ENCODE data around the gene AMPD2. TPM values are rescaled to one million over a fixed set of nuclear protein-coding genes. Genes with fewer than 3 reads are reported as not detected.

The AMPD2 gene
- total RNA-seq, 1 experiment from 2014 or later, result 85.8 TPM

DNA sequence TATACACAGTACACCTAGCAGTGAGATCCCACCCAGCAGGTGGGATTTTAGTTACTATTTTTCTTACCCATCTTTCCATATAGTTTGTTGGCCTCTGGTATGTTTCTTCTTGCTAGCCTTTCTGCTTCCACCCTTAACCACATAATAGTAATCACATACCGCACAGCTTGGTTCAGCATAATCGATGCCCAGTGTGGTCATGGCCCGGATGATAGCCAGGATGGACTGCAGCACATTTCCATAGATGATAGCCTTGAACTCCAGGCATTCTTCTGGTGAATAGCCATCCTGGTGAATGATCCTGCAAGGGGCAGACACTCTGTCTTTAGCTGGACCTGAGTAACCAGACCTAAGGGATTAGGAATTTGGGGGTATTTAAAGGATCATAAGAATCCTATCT, 9.8 kb upstream of the AMPD2 start:
- no peaks in the 10 kb centered on the region for H3K9me3 ChIP-seq (ENCODE audit: control insufficient read depth, insufficient read depth, low read depth, low read length)
- no peak overlapping the region for H3K4me3 ChIP-seq (ENCODE audit: low read depth in 2 of 2, low read length in 2 of 2)
- intact Hi-C loops (cut with micrococcal nuclease; ENCODE audit: unreplicated experiment), result no loop called here
- in situ Hi-C loops (cut with HindIII; ENCODE audit: low pct_unique_long_range_greater_than_20kb, low sequenced_read_pairs), result no loop called here
- ATAC-seq (no peak), DNase-seq (ENCODE audit: low read depth, low spot score) (no peak)
- H3K27ac ChIP-seq (ENCODE audit: low read length), result no peak overlapping the region
- no TSS peak for BruUV-seq (replicated peaks)
- H3K27me3 ChIP-seq (ENCODE audit: control insufficient read depth, insufficient read depth, low read length), result no peaks in the 10 kb centered on the region
- POLR2A ChIA-PET, result no interaction called here
- CTCF ChIA-PET, result no interaction called here
- TF ChIP-seq POLR2AphosphoS5 (IDR thresholded peaks at IDR 0.05; ENCODE audit: low read depth, low read length), result no peak
- no peak for TF ChIP-seq CTCF (IDR thresholded peaks at IDR 0.05)
- no peak for TF ChIP-seq TCF7L2 (IDR thresholded peaks at IDR 0.05; ENCODE audit: low read depth, low read length)
- no peak for TF ChIP-seq SIN3A (IDR thresholded peaks at IDR 0.05; ENCODE audit: borderline replicate concordance, insufficient read depth, low read depth, low read length)
- no peak for TF ChIP-seq REST (IDR thresholded peaks at IDR 0.05; ENCODE audit: insufficient read depth in 1 of 2, low read depth in 2 of 2, low read length in 1 of 2)
- H3K4me1 ChIP-seq (ENCODE audit: control insufficient read depth, insufficient read depth, low read length), result no peaks in the 10 kb centered on the region
- H3K36me3 ChIP-seq (ENCODE audit: control insufficient read depth, insufficient read depth, low read length), result no peaks in the 10 kb centered on the region

- POLR2A ChIA-PET, result interaction anchor here (0.6 kb wide), 1 partner anchor 61 kb away, joined by 6 read pairs; no protein-coding TSS in a partner anchor
- no peaks in the 10 kb centered on the region for H3K4me1 ChIP-seq (ENCODE audit: control insufficient read depth, insufficient read depth, low read length)
- H3K27me3 ChIP-seq (ENCODE audit: control insufficient read depth, insufficient read depth, low read length), result no peaks in the 10 kb centered on the region
- no peak for DNase-seq (ENCODE audit: low read depth, low spot score)
- no peak for ATAC-seq
- no peaks in the 10 kb centered on the region for H3K36me3 ChIP-seq (ENCODE audit: control insufficient read depth, insufficient read depth, low read length)
- TF ChIP-seq REST (IDR thresholded peaks at IDR 0.05; ENCODE audit: insufficient read depth in 1 of 2, low read depth in 2 of 2, low read length in 1 of 2), result no peak
- TF ChIP-seq CTCF (IDR thresholded peaks at IDR 0.05), result no peak
- TF ChIP-seq SIN3A (IDR thresholded peaks at IDR 0.05; ENCODE audit: borderline replicate concordance, insufficient read depth, low read depth, low read length), result no peak
- no peak for TF ChIP-seq TCF7L2 (IDR thresholded peaks at IDR 0.05; ENCODE audit: low read depth, low read length)
- no peak for TF ChIP-seq POLR2AphosphoS5 (IDR thresholded peaks at IDR 0.05; ENCODE audit: low read depth, low read length)
- no peaks in the 10 kb centered on the region for H3K9me3 ChIP-seq (ENCODE audit: control insufficient read depth, insufficient read depth, low read depth, low read length)
- no TSS peak for BruUV-seq (replicated peaks)
- CTCF ChIA-PET, result no interaction called here
- H3K27ac ChIP-seq (ENCODE audit: low read length), result no peak overlapping the region
- no peak overlapping the region for H3K4me3 ChIP-seq (ENCODE audit: low read depth in 2 of 2, low read length in 2 of 2)
- in situ Hi-C loops (cut with HindIII; ENCODE audit: low pct_unique_long_range_greater_than_20kb, low sequenced_read_pairs) (no loop called here), intact Hi-C loops (cut with micrococcal nuclease; ENCODE audit: unreplicated experiment) (no loop called here)
Observed at GRCh38 chr1:109610609-109611307, 8.9 kb upstream of the AMPD2 start.
